ENCODE measurements around the gene OTOA.
"Not testable (repeated sequence)": the region's sequence is repeated elsewhere in the genome, so short reads cannot be mapped to it uniquely, and the experiment has no call there.

DNA sequence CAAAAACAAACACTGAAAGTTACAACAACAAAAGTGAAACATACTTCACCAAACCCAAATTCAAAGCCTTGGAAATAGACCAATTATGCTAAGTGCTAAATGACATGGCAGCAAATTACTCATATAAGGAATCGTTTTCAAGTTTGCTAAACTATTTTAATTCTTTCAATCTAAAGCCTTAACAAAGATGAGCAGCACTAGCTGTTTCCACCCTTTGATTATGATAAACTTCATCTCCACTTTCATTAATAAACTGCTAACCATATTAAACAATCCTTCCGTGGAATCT is 138.6 kb downstream of the OTOA start:
- TF ChIP-seq POLR2A, EP300 (IDR thresholded peaks at IDR 0.05): not testable (repeated sequence)

Measured in ovary (tissue), 1 donor.